GM18502 (cell line): ENCODE data around the gene CTXN1.
"Not testable (repeated sequence)": the region's sequence is repeated elsewhere in the genome, so short reads cannot be mapped to it uniquely, and the experiment has no call there.

Experiments used
- ATAC-seq: cut with Tn5 transposase; IDR thresholded peaks from one replicate; pipeline ENCODE4 v1.9.1; 2021; ENCODE audit warnings: mild to moderate bottlenecking; ENCODE audit not compliant: unreplicated experiment, poor library complexity

Gene CTXN1

DNA sequence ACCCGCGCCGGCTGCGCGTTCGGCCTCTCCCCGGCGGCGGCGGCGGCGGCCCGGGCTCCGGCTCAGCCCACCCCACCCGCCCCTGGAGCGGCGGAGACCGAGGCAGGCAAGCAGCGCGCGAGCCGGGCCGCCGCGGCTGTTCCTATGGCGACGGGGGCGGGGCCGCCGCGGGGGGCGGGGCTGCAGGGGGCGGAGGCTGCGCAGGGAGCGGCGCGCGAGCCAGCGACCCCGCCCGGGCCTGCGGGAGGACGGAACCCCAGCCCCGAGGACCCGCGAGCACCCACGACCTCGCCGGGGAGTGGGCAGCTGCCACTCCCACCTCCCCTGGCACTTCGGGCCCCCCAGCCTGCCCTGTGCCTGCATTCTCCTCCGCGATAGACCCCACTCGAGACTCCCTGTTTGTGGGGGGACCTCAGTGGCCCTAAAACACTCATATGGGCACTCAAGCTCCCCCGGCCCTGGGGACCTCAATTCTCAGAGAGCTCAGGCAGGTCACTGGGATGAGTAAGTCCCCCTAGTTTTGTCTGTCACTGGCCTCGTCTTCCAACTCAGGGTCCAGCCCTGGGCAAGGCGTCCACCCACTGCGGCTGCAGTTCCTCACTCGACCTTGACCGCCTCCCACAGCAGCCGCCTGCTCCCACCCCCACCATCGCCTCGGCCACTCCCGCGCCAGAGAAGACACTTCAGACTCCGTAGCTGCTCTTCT, at the start of gene CTXN1:
Gene CTXN1, minus strand, starts transcription at position 115 of the 706 bp plus-strand sequence. CDS start 597 bp downstream, outside the sequence.
- ATAC-seq: no peak

GRCh38 chr19:7975037-7975436, 49.1 kb upstream of the CTXN1 start:
- ATAC-seq: no peak

- no peak for ATAC-seq
Observed at GRCh38 chr19:7973883-7974282, 47.9 kb upstream of the CTXN1 start.

GRCh38 chr19:7971553-7972520, 45.9 kb upstream of the CTXN1 start:
- no peak for ATAC-seq

- ATAC-seq: no peak
Observed at GRCh38 chr19:7970716-7971448, 44.9 kb upstream of the CTXN1 start.

GRCh38 chr19:7969555-7969939, 43.6 kb upstream of the CTXN1 start:
- ATAC-seq: no peak

- ATAC-seq: no peak
Observed at GRCh38 chr19:7968796-7969554, 43.0 kb upstream of the CTXN1 start.

DNA sequence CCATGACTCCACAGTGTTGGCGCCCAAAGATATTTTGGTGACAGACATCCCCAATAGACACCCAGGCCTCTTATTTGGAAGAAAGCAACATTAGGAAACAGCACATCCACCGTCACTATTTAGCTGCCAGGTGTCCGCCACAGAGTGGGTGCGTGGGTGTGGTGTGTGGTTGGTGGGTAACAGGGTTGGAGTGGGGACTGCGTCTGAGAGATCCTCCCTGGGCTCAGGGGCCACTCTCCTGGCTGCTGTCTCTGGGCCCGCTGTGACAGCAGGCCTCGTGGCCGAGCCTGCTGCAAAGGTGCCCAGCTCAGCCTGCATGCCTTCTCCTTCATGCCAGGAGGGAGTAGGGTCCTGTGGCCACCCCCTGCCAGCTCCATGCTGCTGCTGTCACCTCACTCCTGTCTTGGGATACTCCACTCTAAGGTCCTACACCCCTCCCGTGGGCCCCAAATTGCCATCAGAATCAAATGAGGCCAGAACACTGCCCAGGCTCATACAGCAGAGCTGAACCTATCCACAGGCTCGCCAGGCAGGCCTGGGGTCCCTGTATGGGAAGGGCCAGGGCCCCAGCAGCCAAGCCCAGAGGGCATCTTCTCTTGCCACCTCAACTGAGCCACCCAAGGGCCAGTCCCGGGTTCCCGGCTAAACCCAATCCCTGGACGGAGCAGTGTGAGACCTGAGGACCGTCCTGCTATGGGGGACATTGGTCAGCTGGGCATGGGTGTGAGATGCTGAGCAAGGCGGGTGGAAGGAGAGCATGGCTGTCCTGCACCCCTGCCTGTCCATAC, 42.3 kb upstream of the CTXN1 start:
- ATAC-seq: no peak

- no peak for ATAC-seq
Observed at GRCh38 chr19:7965921-7966665, 40.2 kb upstream of the CTXN1 start.

DNA sequence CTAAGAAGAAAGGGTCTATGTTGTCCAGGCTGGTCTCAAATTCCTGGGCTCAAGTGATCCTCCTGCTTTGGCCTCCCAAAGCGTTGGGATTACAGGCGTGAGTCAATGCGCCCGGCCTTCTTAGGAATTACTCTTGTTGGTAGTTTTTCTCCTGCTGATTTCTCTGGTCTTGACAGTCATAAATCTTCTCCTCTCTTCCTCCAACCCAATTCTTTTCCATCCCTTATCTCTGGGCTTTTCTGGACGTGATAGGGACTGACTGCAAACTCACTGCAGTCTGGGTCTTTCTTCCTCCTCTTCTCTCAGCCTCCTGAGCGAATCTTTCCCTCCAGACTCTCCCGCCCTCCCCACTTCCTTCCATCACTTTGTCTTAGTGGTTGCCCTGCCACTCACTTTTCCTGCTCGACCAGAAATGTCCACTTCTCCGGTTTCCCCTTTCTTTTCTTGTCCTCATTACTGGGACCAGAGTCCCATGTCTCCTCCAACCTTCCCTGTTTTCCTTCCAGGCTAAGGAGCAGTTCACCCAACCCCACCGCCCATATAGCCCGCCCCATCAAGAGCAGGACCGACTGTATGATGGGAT, 39.4 kb upstream of the CTXN1 start:
- ATAC-seq: no peak

DNA sequence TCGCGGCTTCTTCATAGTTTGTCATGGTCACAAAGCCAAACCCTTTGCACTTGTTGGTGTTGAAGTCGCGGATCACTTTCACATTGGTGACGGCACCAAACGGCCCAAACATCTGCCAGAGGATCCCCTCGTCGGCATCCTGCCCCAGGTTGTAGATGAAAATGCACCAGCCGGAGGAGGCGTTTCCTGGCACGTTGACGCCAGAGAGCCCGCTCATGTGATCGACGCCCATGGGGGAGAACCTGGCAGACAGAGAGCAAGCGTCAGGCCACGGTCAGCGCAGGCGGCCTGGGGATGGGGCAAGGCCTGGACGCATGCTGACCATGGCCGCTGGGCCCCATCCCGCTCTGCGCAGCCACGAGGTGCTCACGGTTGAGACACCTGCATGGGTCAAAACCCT, 37.6 kb upstream of the CTXN1 start:
- ATAC-seq: no peak

DNA sequence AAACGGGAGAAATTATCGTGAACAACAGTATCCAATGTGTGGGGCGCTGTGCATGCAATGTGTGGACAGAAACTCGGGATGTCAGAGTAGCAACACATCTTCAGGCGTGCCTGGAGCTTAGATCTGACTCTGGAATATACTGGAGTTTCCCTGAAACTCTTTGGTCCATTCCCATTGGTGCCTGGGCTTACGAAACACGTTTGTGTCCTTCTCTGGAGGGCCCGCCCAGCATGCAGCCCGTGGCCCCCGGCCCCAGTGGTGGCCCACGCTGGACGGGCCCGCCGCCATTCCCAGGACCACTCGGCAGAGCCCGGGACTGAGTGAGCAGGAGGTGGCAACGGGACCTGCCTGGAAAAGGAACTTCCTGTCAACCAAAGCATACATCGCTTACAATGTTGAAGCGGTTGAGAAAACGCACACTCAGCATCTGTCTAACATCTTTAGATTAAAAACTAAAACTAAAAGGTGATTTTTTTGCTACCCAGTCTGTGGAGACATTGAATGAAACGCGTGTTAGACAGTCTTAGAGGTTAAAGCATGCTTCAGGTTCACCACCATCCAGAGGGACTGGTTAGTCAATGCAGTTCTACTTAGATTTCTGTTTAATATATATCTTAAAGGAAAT, 36.8 kb upstream of the CTXN1 start:
- ATAC-seq: no peak

DNA sequence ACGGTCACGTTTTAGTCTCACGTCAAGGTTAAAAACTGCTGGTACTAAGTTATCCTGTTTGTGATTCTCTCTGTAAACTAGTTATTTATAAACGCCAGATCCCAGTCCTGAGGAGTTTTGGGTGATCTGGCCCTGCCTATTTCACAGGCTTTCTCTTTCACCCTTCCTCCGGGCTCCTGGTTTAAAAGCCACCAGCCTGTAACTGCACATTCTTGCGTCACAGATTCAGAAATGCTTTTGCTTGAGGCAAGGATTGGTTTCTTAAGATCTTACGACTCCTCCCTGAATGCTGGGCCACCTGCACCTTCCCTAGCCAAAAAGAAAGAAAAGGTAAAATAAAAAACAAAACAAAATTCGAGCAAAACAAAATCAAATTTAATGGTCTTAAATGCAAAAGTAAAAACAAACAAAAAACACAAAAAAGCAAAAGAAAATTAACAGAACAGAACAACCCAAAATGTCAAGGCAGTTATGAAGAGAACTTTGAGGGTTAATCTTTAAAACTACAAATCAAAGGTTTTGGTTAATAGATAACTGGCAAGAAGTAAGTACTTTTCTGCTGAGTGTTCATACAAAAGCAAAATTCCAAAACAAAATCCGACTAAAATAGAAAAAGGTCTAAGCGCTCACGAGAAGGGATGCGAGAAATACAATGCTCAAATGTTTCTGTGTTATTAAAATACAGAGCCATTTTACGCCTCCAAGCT, 36.1 kb upstream of the CTXN1 start:
- ATAC-seq: no peak

DNA sequence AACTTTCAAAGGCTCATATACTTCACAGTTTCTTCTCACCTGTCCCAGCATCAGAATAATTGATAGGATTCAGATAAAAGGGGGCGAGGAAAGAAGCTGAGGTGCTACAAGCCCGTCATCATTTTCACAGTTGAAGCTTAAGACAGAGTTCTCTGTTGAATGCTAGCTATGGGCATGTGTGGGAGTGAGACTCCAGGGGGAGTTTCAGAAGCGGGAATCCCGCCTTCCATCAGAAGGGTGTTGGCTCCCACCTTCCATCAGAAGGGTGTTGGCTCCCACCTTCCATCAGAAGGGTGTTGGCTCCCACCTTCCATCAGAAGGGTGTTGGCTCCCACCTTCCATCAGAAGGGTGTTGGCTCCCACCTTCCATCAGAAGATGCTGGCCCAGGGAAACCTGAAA, 35.1 kb upstream of the CTXN1 start:
- ATAC-seq: not testable (repeated sequence)

DNA sequence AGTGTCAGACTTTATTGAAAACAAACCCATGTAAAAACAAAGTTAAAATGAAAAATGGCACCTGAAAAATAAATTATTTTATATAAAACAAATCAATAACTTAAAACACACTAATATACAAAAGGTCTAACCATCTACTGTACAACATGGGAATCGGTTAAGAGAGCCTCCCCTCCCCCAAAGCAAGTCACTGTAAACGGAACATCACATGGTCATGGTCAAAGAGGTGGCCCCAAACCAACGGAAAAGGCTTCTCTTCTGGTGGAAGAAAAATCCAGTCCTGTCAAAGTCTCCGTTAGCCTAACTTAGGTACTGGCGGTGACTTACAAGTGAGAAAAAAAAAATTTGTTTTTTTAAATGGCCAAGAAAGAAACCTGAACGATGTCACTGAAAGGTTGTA, 33.3 kb upstream of the CTXN1 start:
- no peak for ATAC-seq

DNA sequence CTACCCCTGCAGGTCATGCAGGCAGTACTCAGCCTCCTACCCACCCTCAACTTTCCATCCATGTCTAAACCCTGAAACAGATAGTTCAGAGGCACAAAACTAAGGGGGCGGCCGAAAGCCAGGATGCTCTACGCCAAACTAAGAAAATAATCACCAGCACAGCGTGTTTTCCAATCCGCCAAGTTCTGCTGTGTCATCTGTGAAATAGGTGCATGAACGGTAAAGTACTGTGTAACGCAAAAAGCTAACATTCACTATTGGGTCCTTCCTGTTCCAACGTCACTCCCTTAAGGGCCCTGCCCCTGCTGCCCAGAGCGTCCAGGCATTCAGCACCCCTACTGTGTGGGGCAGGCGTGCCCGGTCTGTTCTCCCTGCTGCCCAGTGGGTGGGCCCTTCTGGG, 29.8 kb upstream of the CTXN1 start:
- ATAC-seq: no peak

- ATAC-seq: no peak
Observed at GRCh38 chr19:7953576-7953975, 27.6 kb upstream of the CTXN1 start.
